Adipose tissue (tissue), 3 donors: Measurements from ENCODE around the gene PSMC3IP. TPM values are rescaled to one million over a fixed set of nuclear protein-coding genes. Genes with fewer than 3 reads are reported as not detected.
"Not testable (repeated sequence)": the region's sequence is repeated elsewhere in the genome, so short reads cannot be mapped to it uniquely, and the experiment has no call there.

ENCODE experiments used
- H3K27ac ChIP-seq: one replicate; pipeline ENCODE4 v1.5.1; 2013; ENCODE audit warnings: low read depth, low read length
- WGBS, 3 donors: extraction: QIAGEN DNeasy Blood & Tissue Kit; methylation state at CpG; one replicate each; pipeline ENCODE4 v1.1.7; 2013; 5-methylcytosine and 5-hydroxymethylcytosine counted together
- polyA plus RNA-seq, 3 donors: library from polyadenylated mRNA; stranded (reverse); fragments of 200-250 nt; gene quantifications; one replicate each; pipeline ENCODE4 v1.2.3, GENCODE V29; 2013
- donor health status: healthy with polysubstance abuse.
- donor health status: Bipolar disorder and iron deficiency.
- donor health status: healthy.

The PSMC3IP gene
- polyA plus RNA-seq, 3 donors = 3.5 to 7.1 (median 4.5) TPM

- WGBS, 3 donors = 88 to 90% (median 89%) methylated on average over 15 of the region's 15 CpGs
- H3K27ac ChIP-seq = no peak overlapping the region
Observed at GRCh38 chr17:42564815-42565522, 12.6 kb downstream of the PSMC3IP start.

DNA sequence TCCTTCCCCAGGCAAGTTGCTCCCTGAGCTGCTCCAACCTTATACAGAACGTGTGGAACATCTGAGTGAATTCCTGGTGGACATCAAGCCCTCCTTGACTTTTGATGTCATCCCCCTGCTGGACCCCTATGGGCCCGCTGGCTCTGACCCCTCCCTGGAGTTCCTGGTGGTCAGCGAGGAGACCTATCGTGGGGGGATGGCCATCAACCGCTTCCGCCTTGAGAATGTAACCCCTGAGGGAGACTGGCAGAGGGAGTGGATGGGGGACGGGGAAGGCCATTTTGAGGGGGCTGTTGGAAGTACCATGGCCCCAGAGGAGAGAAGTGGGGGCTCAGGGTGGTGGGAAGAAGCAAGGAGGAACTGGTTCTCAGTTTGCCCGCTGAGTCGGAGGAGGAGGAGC, 13.6 kb downstream of the PSMC3IP start:
- no peak overlapping the region for H3K27ac ChIP-seq
- WGBS, 3 donors = 80 to 81% (median 81%) methylated on average over 9 of the region's 9 CpGs

DNA sequence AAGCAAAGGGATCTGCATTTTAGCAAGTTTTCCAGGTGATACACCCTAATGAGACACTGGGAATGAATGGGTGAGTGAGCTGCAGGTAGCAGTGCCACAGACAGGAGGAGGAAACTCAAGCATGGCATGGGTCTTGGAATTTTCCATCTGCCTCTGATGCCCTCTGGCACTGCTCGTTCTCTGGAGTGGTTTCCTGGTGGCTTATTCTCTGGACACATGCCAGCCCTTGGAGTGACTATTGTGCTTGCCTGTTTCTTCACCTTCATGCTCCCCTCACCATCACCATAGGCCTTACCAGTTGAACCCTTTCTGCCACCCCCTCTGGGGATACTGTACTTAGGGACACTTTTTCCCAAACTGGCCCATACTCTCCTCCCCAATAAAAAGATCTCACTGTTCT, 14.0 kb downstream of the PSMC3IP start:
- WGBS, 3 donors = 18 to 30% (median 21%) methylated on average over 1 of the region's 1 CpG
- H3K27ac ChIP-seq = no peak overlapping the region

DNA sequence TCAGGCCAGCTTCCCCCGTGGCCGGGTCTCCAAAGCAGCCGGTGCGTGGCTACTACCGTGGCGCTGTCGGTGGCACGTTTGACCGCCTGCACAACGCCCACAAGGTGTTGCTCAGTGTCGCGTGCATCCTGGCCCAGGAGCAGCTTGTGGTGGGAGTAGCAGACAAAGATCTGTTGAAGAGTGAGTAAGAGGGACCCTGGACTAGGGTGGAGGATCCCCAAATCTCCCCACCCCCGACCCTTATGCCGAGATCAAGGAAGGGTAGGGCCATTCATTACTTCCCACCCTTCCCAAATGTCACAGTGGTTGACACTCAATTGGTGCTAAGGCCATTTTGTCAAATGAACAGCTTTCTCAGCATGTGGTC, 14.4 kb downstream of the PSMC3IP start:
- H3K27ac ChIP-seq = no peak overlapping the region
- 33 to 78% (median 75%) methylated on average over 14 of the region's 14 CpGs for WGBS, 3 donors

GRCh38 chr17:42562388-42563142, 15.0 kb downstream of the PSMC3IP start:
- peak overlapping the region; percentile 97 for H3K27ac ChIP-seq
- 5 to 9% (median 7%) methylated on average over 48 of the region's 48 CpGs for WGBS, 3 donors

DNA sequence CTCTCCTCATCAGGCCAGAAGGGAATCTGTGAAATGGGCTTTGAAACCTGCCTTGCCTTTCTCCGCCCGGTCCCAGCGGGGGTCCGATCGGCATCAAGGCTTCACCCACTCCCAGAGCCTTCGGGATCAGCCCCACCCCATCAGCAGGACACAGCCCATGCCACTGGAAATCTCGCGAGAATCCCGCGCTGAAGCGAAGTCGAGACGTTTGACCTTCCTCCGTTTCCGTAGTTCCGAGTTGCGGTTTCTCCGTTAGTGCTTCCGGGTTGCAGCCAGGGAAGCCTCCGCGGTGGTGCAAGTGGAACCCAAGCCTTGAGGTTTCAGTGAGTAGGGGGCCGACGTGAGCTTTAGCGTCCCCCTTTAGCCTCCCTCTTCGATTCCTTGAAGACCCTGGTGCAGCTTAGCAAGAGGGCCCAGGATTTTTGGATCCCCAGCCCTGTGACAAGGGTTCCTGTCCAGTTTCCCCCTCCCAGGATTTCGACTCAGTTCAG, 15.6 kb downstream of the PSMC3IP start, which contains the start of gene COASY:
Gene COASY, plus strand, starts transcription at position 252 of the 491 bp plus-strand sequence. CDS start 475 bp downstream, outside the sequence.
- peak within 1 kb of the TSS; percentile 97 for H3K27ac ChIP-seq
- 0 to 1% (median 1%) methylated on average over 26 of the region's 26 CpGs for WGBS, 3 donors

DNA sequence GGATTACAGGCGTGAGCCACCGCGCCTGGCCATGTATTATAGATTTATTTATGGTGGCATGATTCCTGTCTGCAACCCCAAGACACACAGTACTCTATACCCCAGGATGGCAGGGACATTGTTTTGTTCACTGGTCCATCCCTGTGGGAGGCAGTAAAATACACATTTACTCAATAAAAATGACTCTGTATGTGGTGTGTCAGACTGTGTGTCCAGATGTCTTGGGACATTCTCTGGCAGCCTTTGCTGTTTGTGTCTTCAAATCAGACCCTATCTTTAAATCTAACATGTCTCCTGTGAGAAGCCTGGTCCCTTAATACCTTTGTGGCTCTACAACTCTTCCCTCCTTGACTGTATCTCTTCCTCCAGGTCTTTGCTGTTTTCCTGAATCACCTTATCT, 17.3 kb downstream of the PSMC3IP start:
- H3K27ac ChIP-seq = no peak overlapping the region
- 83 to 86% (median 85%) methylated on average over 3 of the region's 3 CpGs for WGBS, 3 donors

DNA sequence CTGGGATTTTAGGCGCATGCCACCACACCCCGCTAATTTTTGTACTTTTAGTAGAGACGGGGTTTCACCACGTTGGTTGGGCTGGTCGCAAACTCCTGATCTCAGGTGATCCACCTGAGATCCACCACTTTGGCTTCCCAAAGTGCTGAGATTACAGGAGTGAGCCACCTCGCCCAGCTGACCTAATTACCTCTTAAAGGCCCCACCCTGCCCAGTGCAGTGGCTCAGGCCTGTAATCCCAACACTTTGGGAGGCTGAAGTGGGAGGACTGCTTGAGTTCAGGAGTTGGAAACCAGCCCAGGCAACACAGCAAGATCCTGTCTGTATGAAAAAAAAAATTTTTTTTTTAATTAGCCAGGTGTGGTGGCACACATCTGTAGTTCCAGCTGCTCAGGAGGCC, 18.5 kb downstream of the PSMC3IP start:
- WGBS, 3 donors = 82 to 83% (median 82%) methylated on average over 6 of the region's 6 CpGs
- H3K27ac ChIP-seq = no peak overlapping the region

- 71 to 75% (median 72%) methylated on average over 5 of the region's 5 CpGs for WGBS, 3 donors
- H3K27ac ChIP-seq = not testable (repeated sequence)
Observed at GRCh38 chr17:42555961-42556617, 21.4 kb downstream of the PSMC3IP start.

GRCh38 chr17:42555122-42555622, 22.4 kb downstream of the PSMC3IP start:
- 23 to 25% (median 25%) methylated on average over 4 of the region's 4 CpGs for WGBS, 3 donors
- H3K27ac ChIP-seq = peak overlapping the region; percentile 80

DNA sequence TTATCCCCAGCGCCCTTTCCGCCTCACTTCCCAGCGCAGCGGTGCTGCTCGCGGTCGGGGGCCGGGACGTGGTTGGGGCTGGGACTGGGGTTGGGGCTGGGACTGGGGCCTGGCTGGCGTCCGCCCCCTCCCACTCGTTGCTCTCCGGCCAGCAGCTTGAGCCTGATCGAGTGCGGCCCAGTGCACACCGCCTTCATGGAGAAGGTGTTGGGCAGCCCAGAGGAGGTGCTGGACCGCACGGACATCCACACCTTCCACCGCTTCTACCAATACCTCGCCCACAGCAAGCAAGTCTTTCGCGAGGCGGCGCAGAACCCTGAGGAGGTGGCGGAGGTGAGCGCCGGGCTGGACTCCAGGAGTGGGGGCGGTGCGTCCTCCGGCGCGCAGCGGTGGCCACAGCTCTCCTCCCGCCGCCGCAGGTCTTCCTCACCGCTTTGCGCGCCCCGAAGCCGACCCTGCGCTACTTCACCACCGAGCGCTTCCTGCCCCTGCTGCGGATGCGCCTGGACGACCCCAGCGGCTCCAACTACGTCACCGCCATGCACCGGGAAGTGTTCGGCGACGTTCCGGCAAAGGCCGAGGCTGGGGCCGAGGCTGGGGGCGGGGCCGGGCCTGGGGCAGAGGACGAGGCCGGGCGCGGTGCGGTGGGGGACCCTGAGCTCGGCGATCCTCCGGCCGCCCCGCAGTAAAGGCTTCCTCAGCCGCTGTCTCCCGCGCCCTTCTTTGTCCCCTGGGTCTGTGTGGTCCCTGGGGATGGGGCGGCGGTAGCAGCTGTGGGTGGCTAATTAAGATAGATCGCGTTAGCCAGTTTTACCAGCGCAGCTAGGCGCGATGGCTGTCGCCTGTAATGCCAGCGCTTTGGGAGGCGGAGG, 23.0 kb downstream of the PSMC3IP start:
- 0 to 1% (median 1%) methylated on average over 67 to 82 of the region's 82 CpGs for WGBS, 3 donors

DNA sequence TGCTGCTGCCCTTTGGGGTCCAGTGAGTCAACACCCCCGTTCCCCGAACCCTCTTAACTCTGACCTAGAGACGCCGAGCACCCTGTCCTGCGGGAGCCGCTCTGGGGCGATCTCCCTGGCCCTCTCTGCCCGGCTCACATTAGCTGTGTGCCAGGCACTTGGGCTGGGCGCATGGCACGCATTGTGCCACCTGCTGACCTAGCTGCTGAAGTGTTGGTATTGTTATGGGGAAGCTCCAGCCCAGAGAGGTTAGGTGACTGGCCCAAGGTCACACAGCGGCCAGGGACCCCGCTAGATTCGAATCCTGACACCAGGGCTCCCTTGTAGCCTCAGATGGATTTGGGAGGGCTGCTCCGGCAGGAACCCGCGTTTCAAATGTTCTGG, 23.7 kb downstream of the PSMC3IP start:
- WGBS, 3 donors = 38 to 49% (median 43%) methylated on average over 16 of the region's 16 CpGs
- no peak overlapping the region for H3K27ac ChIP-seq

More for the DNA sequence above, 23.0 kb downstream of the PSMC3IP start:
- H3K27ac ChIP-seq = peak overlapping the region; percentile 80

DNA sequence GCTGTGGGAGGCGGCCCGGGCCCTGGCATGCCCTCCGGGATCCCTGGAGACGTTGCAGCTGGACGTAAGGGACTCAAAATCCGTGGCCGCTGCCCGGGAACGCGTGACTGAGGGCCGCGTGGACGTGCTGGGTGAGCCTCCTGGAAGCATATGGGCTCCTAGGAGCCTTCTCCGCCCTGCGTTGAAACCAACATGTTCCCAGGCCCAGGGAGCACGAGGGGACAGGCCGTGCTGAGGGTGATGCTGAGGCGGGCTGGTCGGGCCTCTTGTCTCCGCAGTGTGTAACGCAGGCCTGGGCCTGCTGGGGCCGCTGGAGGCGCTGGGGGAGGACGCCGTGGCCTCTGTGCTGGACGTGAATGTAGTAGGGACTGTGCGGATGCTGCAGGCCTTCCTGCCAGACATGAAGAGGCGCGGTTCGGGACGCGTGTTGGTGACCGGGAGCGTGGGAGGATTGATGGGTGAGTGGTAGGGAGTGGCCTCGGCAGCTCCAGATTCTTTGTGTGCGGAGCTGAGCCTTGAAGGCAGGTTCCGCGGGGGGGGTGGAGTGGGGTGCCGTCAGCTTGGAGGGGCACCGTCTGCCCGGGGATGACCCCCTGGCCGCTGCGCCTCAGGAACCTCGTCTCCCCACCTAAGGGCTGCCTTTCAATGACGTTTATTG, 24.2 kb downstream of the PSMC3IP start:
- WGBS, 3 donors = 69 to 75% (median 71%) methylated on average over 43 to 45 of the region's 45 CpGs

GRCh38 chr17:42552736-42553135, 24.8 kb downstream of the PSMC3IP start, which contains the start of gene HSD17B1:
Gene HSD17B1, plus strand, starts transcription at chr17:42552923. Its CDS starts 11 bp downstream, at chr17:42552934.
- 86 to 94% (median 90%) methylated on average over 15 of the region's 15 CpGs for WGBS, 3 donors
- H3K27ac ChIP-seq = not testable (repeated sequence)

More for the DNA sequence above, 24.2 kb downstream of the PSMC3IP start:
- H3K27ac ChIP-seq = no peak overlapping the region

- no peak overlapping the region for H3K27ac ChIP-seq
- WGBS, 3 donors = 77 to 84% (median 77%) methylated on average over 14 of the region's 14 CpGs
Observed at GRCh38 chr17:42548993-42549755, 28.4 kb downstream of the PSMC3IP start.

GRCh38 chr17:42548070-42548837, 29.3 kb downstream of the PSMC3IP start:
- H3K27ac ChIP-seq = no peak overlapping the region
- 9 to 22% (median 16%) methylated on average over 62 to 74 of the region's 74 CpGs for WGBS, 3 donors
